CD14-positive monocyte (primary cell): Measurements from ENCODE around the gene BAHCC1. TPM values are rescaled to one million over a fixed set of nuclear protein-coding genes. Genes with fewer than 3 reads are reported as not detected.

Experiments
- DNase-seq, 3 donors: peaks; one replicate each; pipeline ENCODE4 v3.0.0-alpha.2; 2011 to 2022
- H2AFZ ChIP-seq: 2 replicates; pipeline ENCODE4 v1.6.0; 2012; ENCODE audit warnings: mild to moderate bottlenecking, low read depth, low read length, inconsistent platforms; ENCODE audit not compliant: insufficient read depth, poor library complexity, severe bottlenecking
- H3K27ac ChIP-seq, 2 donors: 1 replicate in 1 of 2; 2 replicates in 1 of 2; pipeline ENCODE4 v1.5.1; 2012 to 2013; ENCODE audit warnings: low read length in 2 of 2, control low read depth in 1 of 2, inconsistent platforms in 1 of 2, low read depth in 1 of 2, mild to moderate bottlenecking in 1 of 2
- H3K27me3 ChIP-seq, 2 donors: one replicate each; pipeline versions ENCODE4 v1.6.0 to v1.6.1; 2011 to 2013; ENCODE audit warnings: low read length in 2 of 2; ENCODE audit not compliant: control insufficient read depth in 2 of 2, insufficient read depth in 2 of 2
- H3K36me3 ChIP-seq, 2 donors: replicated peaks in 1 of 2; 1 replicate in 1 of 2; 2 replicates in 1 of 2; pipeline versions ENCODE4 v1.5.1 to v1.6.1; 2012 to 2013; ENCODE audit warnings: low read length in 2 of 2, control low read depth in 1 of 2, inconsistent platforms in 1 of 2, mild to moderate bottlenecking in 1 of 2; ENCODE audit not compliant: insufficient read depth in 2 of 2, control insufficient read depth in 1 of 2
- H3K4me1 ChIP-seq, 2 donors: 1 replicate in 1 of 2; 2 replicates in 1 of 2; pipeline versions ENCODE4 v1.5.1 to v1.6.1; 2012 to 2013; ENCODE audit warnings: low read length in 2 of 2, control low read depth in 1 of 2, inconsistent platforms in 1 of 2, mild to moderate bottlenecking in 1 of 2, moderate library complexity in 1 of 2; ENCODE audit not compliant: insufficient read depth in 2 of 2, control insufficient read depth in 1 of 2
- H3K4me2 ChIP-seq: replicated peaks from 2 replicates; pipeline ENCODE3; 2012; ENCODE audit warnings: low read length, moderate library complexity, mild to moderate bottlenecking; ENCODE audit not compliant: poor library complexity, severe bottlenecking; ENCODE audit errors: extremely low read depth
- H3K4me3 ChIP-seq, 3 experiments: fragments of 200-600 bp in 1 of 3; sonication (generic) in 1 of 3; replicated peaks in 1 of 3; 1 replicate in 2 of 3; 2 replicates in 1 of 3; pipeline ENCODE4 v1.5.1; 2011 to 2013; ENCODE audit warnings: low read length in 3 of 3, mild to moderate bottlenecking in 3 of 3, control low read depth in 2 of 3, low read depth in 2 of 3, inconsistent platforms in 1 of 3, moderate library complexity in 1 of 3
- H3K79me2 ChIP-seq: 2 replicates; pipeline ENCODE4 v1.6.0; 2012; ENCODE audit warnings: mild to moderate bottlenecking, control low read depth, inconsistent platforms, low read length, moderate library complexity; ENCODE audit not compliant: insufficient read depth
- H3K9ac ChIP-seq: 2 replicates; pipeline ENCODE4 v1.6.0; 2017; ENCODE audit warnings: low read length, mild to moderate bottlenecking; ENCODE audit not compliant: insufficient read depth, poor library complexity, severe bottlenecking
- H3K9me3 ChIP-seq, 2 donors: replicated peaks in 1 of 2; 1 replicate in 1 of 2; 2 replicates in 1 of 2; pipeline versions ENCODE4 v1.5.1 to v1.6.1; 2012 to 2013; ENCODE audit warnings: low read length in 2 of 2, control low read depth in 1 of 2; ENCODE audit not compliant: control insufficient read depth in 1 of 2, insufficient read depth in 1 of 2
- H4K20me1 ChIP-seq: 2 replicates; pipeline ENCODE4 v1.6.0; 2012; ENCODE audit warnings: mild to moderate bottlenecking, low read length, control low read depth, moderate library complexity; ENCODE audit not compliant: insufficient read depth
- H3K27ac Mint-ChIP-seq, 7 donors: one replicate each; pipeline ENCODE4 v1.8.0; 2020; ENCODE audit warnings: mild to moderate bottlenecking in 7 of 7, mixed read lengths in 7 of 7, moderate library complexity in 6 of 7, inconsistent platforms in 2 of 7
- H3K27me3 Mint-ChIP-seq, 3 donors: one replicate each; pipeline ENCODE4 v1.8.0; 2021 to 2022; ENCODE audit warnings: low read depth in 3 of 3, mild to moderate bottlenecking in 3 of 3, mixed read lengths in 3 of 3, moderate library complexity in 3 of 3, inconsistent platforms in 1 of 3
- H3K36me3 Mint-ChIP-seq, 2 donors: one replicate each; pipeline ENCODE4 v1.8.0; 2020; ENCODE audit warnings: mixed read lengths in 2 of 2, inconsistent platforms in 1 of 2, mild to moderate bottlenecking in 1 of 2
- H3K4me1 Mint-ChIP-seq: one replicate; pipeline ENCODE4 v1.8.0; 2020; ENCODE audit warnings: mild to moderate bottlenecking, mixed read lengths
- H3K4me3 Mint-ChIP-seq, 2 donors: one replicate each; pipeline ENCODE4 v1.8.0; 2020; ENCODE audit warnings: mild to moderate bottlenecking in 2 of 2, mixed read lengths in 2 of 2, moderate library complexity in 1 of 2
- H3K9me3 Mint-ChIP-seq, 7 donors: one replicate each; pipeline ENCODE4 v1.8.0; 2020 to 2022; ENCODE audit warnings: mixed read lengths in 7 of 7, mild to moderate bottlenecking in 6 of 7, moderate library complexity in 6 of 7, inconsistent platforms in 2 of 7
- CTCF ChIP-seq: fragments of 200-600 bp; IDR thresholded peaks from one replicate; pipeline ENCODE4 v1.8.0; 2022; ENCODE audit warnings: antibody characterized with exemption, mild to moderate bottlenecking
- WGBS: methylation state at CpG from one replicate; pipeline ENCODE4 v1.1.5; 2013; ENCODE audit warnings: missing lambda C conversion rate; ENCODE audit not compliant: insufficient coverage; 5-methylcytosine and 5-hydroxymethylcytosine counted together
- intact Hi-C, 2 donors: fragments of 100-400 bp; cut with micrococcal nuclease; formaldehyde crosslinking; loops; one replicate each; pipeline versions ENCODE4 v1.15.0 to v1.15.1; 2023
- polyA plus RNA-seq, 3 donors: library from polyadenylated mRNA; depleted of rRNA in 1 of 3; unstranded in 2 of 3; stranded (reverse) in 1 of 3; fragments of 300-500 nt in 2 of 3; fragments of >200 nt in 1 of 3; fragmentation: Illumina TruSeq in 2 of 3; gene quantifications; 1 replicate in 2 of 3; 2 replicates in 1 of 3; pipeline ENCODE4 v1.2.3, GENCODE V29; 2012 to 2021

The BAHCC1 gene
- polyA plus RNA-seq, 3 donors: 0.11 to 8.8 (median 0.27) TPM

- H3K4me3 ChIP-seq: peak overlapping the region; percentile 68 to 93 (median 70)
- H3K9me3 ChIP-seq: no peaks in the 10 kb centered on the region
- H3K36me3 ChIP-seq: peaks cover 0 to 4% of the 10 kb centered on the region in 2 donors
- 17% methylated on average over 43 of the region's 67 CpGs for WGBS
- peaks cover 35 to 55% of the 10 kb centered on the region in 2 donors for H3K4me1 ChIP-seq
- H4K20me1 ChIP-seq: peaks cover 7% of the 10 kb centered on the region
- DNase-seq: no peak
- peak overlapping the region; percentile 40 to 79 for H3K27ac ChIP-seq
- peak overlapping the region; percentile 78 for H3K9ac ChIP-seq
- H3K27me3 ChIP-seq: no peaks in the 10 kb centered on the region
- Mint-ChIP-seq H3K4me3 (peak overlapping the region; percentile 95 to 97), H3K27ac (peak overlapping the region; percentile 76 to 93 (median 89)), H3K36me3 (peaks cover 6 to 14% of the 10 kb centered on the region in 2 donors), H3K4me1 (peaks cover 39% of the 10 kb centered on the region), H3K27me3 (peaks cover 0 to 2% (median 2%) of the 10 kb centered on the region in 3 donors), H3K9me3 (no peaks in the 10 kb centered on the region)
- no peak for TF ChIP-seq CTCF
- peak overlapping the region; percentile 81 for H2AFZ ChIP-seq
- H3K79me2 ChIP-seq: peaks cover 92% of the 10 kb centered on the region
- peak overlapping the region; percentile 84 for H3K4me2 ChIP-seq
- intact Hi-C loops: loop anchor here in 1 of 2 donors (2.0 kb wide), 2 partner anchors 84 to 110 kb away; no protein-coding TSS in a partner anchor
These were observed 5.1 kb downstream of the BAHCC1 start for GRCh38 chr17:81400154-81400977.

- H3K27ac Mint-ChIP-seq: peak overlapping the region in 3 of 7 donors; percentile 33 to 89 (median 68)
- Histone ChIP-seq H2AFZ (peak overlapping the region; percentile 81), H3K9me3 (no peaks in the 10 kb centered on the region), H3K36me3 (peaks cover 0 to 4% of the 10 kb centered on the region in 2 donors), H3K79me2 (peaks cover 94% of the 10 kb centered on the region), H3K27ac (no peak overlapping the region), H3K4me1 (peaks cover 35 to 56% of the 10 kb centered on the region in 2 donors), H3K4me3 (peak overlapping the region in 1 of 3 experiments; percentile 93), H3K27me3 (no peaks in the 10 kb centered on the region), H3K9ac (peak overlapping the region; percentile 78), H3K4me2 (peak overlapping the region; percentile 84), H4K20me1 (peaks cover 9% of the 10 kb centered on the region)
- H3K4me1 Mint-ChIP-seq: peaks cover 39% of the 10 kb centered on the region
- no peaks in the 10 kb centered on the region for H3K9me3 Mint-ChIP-seq
- intact Hi-C loops: loop anchor here in 1 of 2 donors (2.0 kb wide), 2 partner anchors 84 to 110 kb away; no protein-coding TSS in a partner anchor
- TF ChIP-seq CTCF: no peak
- peaks cover 9 to 14% of the 10 kb centered on the region in 2 donors for H3K36me3 Mint-ChIP-seq
- H3K27me3 Mint-ChIP-seq: peaks cover 0 to 3% (median 2%) of the 10 kb centered on the region in 3 donors
- WGBS: 7% methylated on average over 11 of the region's 20 CpGs
- DNase-seq: no peak
- peak overlapping the region; percentile 95 to 97 for H3K4me3 Mint-ChIP-seq
These were observed 5.9 kb downstream of the BAHCC1 start for GRCh38 chr17:81400996-81401722.
